Measurements from ENCODE around the gene PEX19. TPM values are rescaled to one million over a fixed set of nuclear protein-coding genes. Genes with fewer than 3 reads are reported as not detected.
A peak's percentile ranks its signal among the peaks of the same experiment; 100 is the strongest.

The PEX19 gene, protein sequence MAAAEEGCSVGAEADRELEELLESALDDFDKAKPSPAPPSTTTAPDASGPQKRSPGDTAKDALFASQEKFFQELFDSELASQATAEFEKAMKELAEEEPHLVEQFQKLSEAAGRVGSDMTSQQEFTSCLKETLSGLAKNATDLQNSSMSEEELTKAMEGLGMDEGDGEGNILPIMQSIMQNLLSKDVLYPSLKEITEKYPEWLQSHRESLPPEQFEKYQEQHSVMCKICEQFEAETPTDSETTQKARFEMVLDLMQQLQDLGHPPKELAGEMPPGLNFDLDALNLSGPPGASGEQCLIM
- 40.9 to 52.9 TPM (median 43.8 TPM) in 3 replicates for total RNA-seq
- long read RNA-seq, transcript PEX19-205 (7 exons, 3,504 nt): minor isoform, 20 of 114 reads
- long read RNA-seq, transcript PEX19-201 (8 exons, 3,661 nt): major isoform, 81 of 114 reads
- long read RNA-seq, partial matches to known transcripts: 5 of 114 reads
- long read RNA-seq, other reads (novel, unspliced or antisense): 7 of 114 reads

DNA sequence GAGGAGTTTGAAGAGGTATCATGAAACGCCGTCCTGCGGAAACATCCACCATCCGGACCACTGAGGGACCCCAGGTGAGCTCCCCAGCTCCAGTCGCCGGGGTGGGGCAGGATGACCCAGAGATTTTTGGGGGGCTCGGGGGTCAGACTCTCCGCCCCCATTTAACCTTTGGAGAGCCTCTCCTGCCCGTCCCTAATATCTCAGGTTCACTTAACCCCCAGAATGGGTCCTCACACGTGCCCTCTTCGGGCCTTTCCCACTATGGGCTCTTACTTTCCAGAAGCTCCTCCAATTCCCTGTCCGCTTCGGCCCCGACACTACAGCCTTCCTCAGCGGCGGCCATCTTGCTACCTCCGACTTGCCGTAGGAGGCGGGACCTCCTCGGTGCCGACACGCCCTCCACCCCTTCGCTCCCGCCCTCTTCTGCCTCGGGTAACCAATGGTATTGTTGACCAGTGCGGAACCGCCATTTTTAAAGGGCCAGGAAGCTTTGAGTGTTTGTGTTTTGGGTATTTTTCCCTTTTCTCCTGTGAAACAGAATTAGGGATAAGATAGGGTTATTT lies at the start of gene PEX19:
PEX19 (minus strand) TSS at position 352 of the 563 bp plus-strand sequence; CDS start at position 343, 9 bp downstream.
- peak; percentile 99 for DNase-seq (ENCODE audit: low spot score)
- H3K9me3 Mint-ChIP-seq (ENCODE audit: low read depth): no peaks in the 10 kb centered on the region
- peak within 1 kb of the TSS; percentile 94 for H3K4me3 Mint-ChIP-seq (ENCODE audit: unreplicated experiment)
- peak within 1 kb of the TSS; percentile 95 for H3K27ac Mint-ChIP-seq (ENCODE audit: unreplicated experiment)
- peaks cover 19% of the 10 kb centered on the region for H3K4me1 Mint-ChIP-seq (ENCODE audit: low read depth)
- H3K27me3 Mint-ChIP-seq (ENCODE audit: low read depth): no peaks in the 10 kb centered on the region
- TF ChIP-seq, protein P1, sequence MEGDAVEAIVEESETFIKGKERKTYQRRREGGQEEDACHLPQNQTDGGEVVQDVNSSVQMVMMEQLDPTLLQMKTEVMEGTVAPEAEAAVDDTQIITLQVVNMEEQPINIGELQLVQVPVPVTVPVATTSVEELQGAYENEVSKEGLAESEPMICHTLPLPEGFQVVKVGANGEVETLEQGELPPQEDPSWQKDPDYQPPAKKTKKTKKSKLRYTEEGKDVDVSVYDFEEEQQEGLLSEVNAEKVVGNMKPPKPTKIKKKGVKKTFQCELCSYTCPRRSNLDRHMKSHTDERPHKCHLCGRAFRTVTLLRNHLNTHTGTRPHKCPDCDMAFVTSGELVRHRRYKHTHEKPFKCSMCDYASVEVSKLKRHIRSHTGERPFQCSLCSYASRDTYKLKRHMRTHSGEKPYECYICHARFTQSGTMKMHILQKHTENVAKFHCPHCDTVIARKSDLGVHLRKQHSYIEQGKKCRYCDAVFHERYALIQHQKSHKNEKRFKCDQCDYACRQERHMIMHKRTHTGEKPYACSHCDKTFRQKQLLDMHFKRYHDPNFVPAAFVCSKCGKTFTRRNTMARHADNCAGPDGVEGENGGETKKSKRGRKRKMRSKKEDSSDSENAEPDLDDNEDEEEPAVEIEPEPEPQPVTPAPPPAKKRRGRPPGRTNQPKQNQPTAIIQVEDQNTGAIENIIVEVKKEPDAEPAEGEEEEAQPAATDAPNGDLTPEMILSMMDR (IDR thresholded peaks at IDR 0.05): no peak
- peaks cover 23% of the 10 kb centered on the region for H3K36me3 Mint-ChIP-seq (ENCODE audit: low read depth)

DNA sequence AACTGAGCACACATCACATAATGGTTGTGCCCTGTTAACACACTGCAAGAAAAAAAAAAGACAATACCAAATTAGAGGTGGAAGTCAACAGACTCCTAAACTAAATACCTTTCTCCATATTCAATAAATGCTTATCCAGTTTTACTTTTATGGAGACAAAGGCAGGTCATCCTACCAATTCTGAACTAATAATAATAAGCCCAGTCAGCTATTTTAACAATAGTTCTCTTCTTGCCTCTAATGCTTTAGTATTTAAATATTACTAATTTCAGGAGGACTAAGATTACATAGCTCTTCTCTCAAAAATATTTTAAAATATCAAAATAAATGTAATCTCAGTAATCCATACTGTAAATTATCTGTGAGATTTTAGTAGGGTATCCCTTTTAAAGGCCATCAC lies 47.6 kb upstream of the PEX19 start:
- H3K9me3 Mint-ChIP-seq (ENCODE audit: low read depth): no peaks in the 10 kb centered on the region
- DNase-seq (ENCODE audit: low spot score): no peak
- TF ChIP-seq, protein P1 (IDR thresholded peaks at IDR 0.05): no peak
- no peaks in the 10 kb centered on the region for H3K4me1 Mint-ChIP-seq (ENCODE audit: low read depth)
- H3K36me3 Mint-ChIP-seq (ENCODE audit: low read depth): peaks cover 34% of the 10 kb centered on the region
- no peak overlapping the region for H3K27ac Mint-ChIP-seq (ENCODE audit: unreplicated experiment)
- H3K27me3 Mint-ChIP-seq (ENCODE audit: low read depth): no peaks in the 10 kb centered on the region
- no peak overlapping the region for H3K4me3 Mint-ChIP-seq (ENCODE audit: unreplicated experiment)

DNA sequence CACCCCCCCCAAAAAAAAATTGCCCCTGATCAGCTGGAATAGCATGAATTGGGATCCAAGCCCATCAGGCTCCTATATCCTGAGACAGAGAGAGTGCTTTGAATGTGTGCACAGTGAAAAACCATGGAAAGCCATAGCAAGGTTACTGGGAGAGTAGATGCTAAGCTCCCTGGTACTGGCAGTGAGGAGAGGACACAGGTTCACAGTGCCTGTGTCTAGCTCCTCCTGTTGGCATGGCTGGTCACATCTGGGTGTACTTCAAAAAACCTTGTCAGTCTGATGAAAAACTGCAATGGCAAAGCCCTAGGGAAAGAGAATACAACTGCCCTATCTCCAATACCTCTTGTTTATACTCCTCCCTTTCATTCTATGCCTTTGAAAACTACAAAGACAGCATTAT lies 45.2 kb upstream of the PEX19 start:
- Mint-ChIP-seq H3K4me1 (ENCODE audit: low read depth) (no peaks in the 10 kb centered on the region), H3K9me3 (ENCODE audit: low read depth) (no peaks in the 10 kb centered on the region), H3K36me3 (ENCODE audit: low read depth) (peaks cover 38% of the 10 kb centered on the region), H3K4me3 (ENCODE audit: unreplicated experiment) (no peak overlapping the region), H3K27ac (ENCODE audit: unreplicated experiment) (no peak overlapping the region), H3K27me3 (ENCODE audit: low read depth) (no peaks in the 10 kb centered on the region)
- TF ChIP-seq, protein P1 (IDR thresholded peaks at IDR 0.05): no peak
- no peak for DNase-seq (ENCODE audit: low spot score)

DNA sequence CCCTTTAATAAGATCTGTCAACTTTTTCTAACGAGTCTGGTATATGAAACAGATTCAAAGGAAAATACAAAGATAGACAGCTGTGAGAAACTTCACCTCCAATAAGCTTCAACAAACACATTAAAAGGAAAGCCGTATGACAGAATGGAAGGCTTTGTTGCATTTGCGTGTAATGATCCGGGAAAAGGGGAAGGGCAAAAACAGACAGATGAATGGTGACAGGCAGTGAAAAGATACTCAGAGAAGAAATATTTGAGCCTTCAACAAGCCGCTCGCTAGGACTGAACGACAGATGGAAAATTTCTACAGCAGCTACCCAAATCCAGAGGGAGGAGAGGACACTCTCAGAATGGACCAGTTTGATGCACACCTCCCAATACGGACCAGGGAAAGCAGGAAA lies 43.3 kb upstream of the PEX19 start:
- Mint-ChIP-seq H3K27ac (ENCODE audit: unreplicated experiment) (peak overlapping the region; percentile 37), H3K27me3 (ENCODE audit: low read depth) (no peaks in the 10 kb centered on the region), H3K36me3 (ENCODE audit: low read depth) (peaks cover 41% of the 10 kb centered on the region), H3K4me3 (ENCODE audit: unreplicated experiment) (no peak overlapping the region), H3K9me3 (ENCODE audit: low read depth) (no peaks in the 10 kb centered on the region), H3K4me1 (ENCODE audit: low read depth) (no peaks in the 10 kb centered on the region)
- TF ChIP-seq, protein P1 (IDR thresholded peaks at IDR 0.05): no peak
- DNase-seq (ENCODE audit: low spot score): no peak

DNA sequence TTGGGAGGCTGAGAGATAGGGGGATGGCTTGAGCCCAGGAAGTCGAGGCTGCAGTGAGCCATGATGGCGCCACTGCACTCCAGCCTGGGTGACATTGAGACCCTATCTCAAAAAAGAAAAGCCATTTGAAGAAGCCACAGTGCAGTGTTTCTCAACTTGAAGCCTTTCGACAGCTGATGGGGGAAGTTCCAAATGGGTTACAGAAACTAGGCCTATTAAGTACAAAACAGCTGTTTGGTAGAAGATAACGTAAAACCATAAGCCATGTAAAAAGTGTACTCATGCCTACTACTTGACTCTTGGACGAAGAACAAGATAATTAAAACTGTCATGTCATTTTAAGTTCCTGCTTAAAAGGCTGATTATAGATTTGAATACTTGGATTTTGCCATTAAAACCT lies 41.5 kb upstream of the PEX19 start:
- H3K27ac Mint-ChIP-seq (ENCODE audit: unreplicated experiment): no peak overlapping the region
- no peaks in the 10 kb centered on the region for H3K27me3 Mint-ChIP-seq (ENCODE audit: low read depth)
- H3K36me3 Mint-ChIP-seq (ENCODE audit: low read depth): peaks cover 41% of the 10 kb centered on the region
- no peak overlapping the region for H3K4me3 Mint-ChIP-seq (ENCODE audit: unreplicated experiment)
- no peaks in the 10 kb centered on the region for H3K9me3 Mint-ChIP-seq (ENCODE audit: low read depth)
- TF ChIP-seq, protein P1 (IDR thresholded peaks at IDR 0.05): no peak
- H3K4me1 Mint-ChIP-seq (ENCODE audit: low read depth): peaks cover under 1% of the 10 kb centered on the region
- no peak for DNase-seq (ENCODE audit: low spot score)

Measured in chondrocyte (in vitro differentiated cells).